GM12873 (cell line): Measurements from ENCODE around the gene SWI5.

Source experiments
- CTCF ChIP-seq: IDR thresholded peaks from 2 replicates; pipeline ENCODE4 v1.5.1; 2012; ENCODE audit warnings: low read depth, mild to moderate bottlenecking, moderate library complexity, low read length, control low read depth; ENCODE audit not compliant: insufficient read depth; ENCODE audit errors: missing control alignments

SWI5 gene

GRCh38 chr9:128335161-128335560 is 59.1 kb downstream of the SWI5 start:
- no peak for TF ChIP-seq CTCF

GRCh38 chr9:128335914-128336313 is 59.8 kb downstream of the SWI5 start:
- TF ChIP-seq CTCF, result no peak

GRCh38 chr9:128337936-128338335 is 61.9 kb downstream of the SWI5 start:
- no peak for TF ChIP-seq CTCF
